Measurements from ENCODE around the gene CCDC39. TPM values are rescaled to one million over a fixed set of nuclear protein-coding genes. Genes with fewer than 3 reads are reported as not detected.

CCDC39 gene
- total and polyA plus RNA-seq, 12 donors = 0.08 to 0.37 (median 0.13) TPM; not detected in 9

DNA sequence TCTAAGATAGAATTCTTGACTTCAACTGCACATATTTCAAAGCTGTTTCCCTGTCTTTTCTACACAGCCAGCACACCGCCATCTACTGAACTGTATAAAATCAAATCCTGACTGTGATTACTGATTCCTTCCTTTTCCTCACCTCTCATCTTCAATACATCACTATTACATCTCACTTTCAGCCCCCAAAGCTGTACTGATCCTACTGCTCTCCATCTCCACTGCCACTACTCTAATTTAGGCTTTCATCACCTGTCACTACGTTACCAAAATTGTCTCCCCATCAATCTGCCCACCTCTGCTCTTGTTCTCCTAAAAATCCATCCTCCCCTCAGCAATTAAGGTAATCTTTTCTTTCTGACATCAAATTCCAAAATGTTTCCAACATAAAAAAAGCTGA lies 4.5 kb upstream of the CCDC39 start:
- no peak overlapping the region for H3K27ac ChIP-seq
- DNase-seq = no peak
- H3K9me3 ChIP-seq (replicated peaks in 1 of 3) = no peaks in the 10 kb centered on the region
- TF ChIP-seq CTCF (IDR thresholded peaks at IDR 0.05) (no peak), POLR2A (IDR thresholded peaks at IDR 0.05) (no peak)
- 71 to 81% (median 74%) methylated on average over 2 of the region's 2 CpGs for WGBS, 4 donors
- intact Hi-C loops (cut with DNase I) = no loop called here
- no peaks in the 10 kb centered on the region for H3K36me3 ChIP-seq (replicated peaks in 1 of 2)
- no peak overlapping the region for H3K4me3 ChIP-seq
- peaks cover 7 to 15% of the 10 kb centered on the region in 2 donors for H3K4me1 ChIP-seq (replicated peaks in 1 of 2)
- H3K27me3 ChIP-seq = peaks cover 5% of the 10 kb centered on the region

- Histone ChIP-seq H3K4me1 (replicated peaks in 1 of 2) (peaks cover 7 to 19% of the 10 kb centered on the region in 2 donors), H3K27me3 (peaks cover 5% of the 10 kb centered on the region), H3K9me3 (replicated peaks in 1 of 3) (no peaks in the 10 kb centered on the region), H3K27ac (peak overlapping the region in 1 of 5 donors; percentile 30), H3K4me3 (peak overlapping the region in 2 of 4 donors; percentile 60 to 66), H3K36me3 (replicated peaks in 1 of 2) (no peaks in the 10 kb centered on the region)
- peak in 4 of 6 experiments; percentile 18 to 38 (median 27) for TF ChIP-seq CTCF (IDR thresholded peaks at IDR 0.05)
- no peak for TF ChIP-seq POLR2A (IDR thresholded peaks at IDR 0.05)
- DNase-seq = peak in 2 of 7 donors; percentile 11 to 17
- WGBS, 4 donors = 1 to 2% (median 2%) methylated on average over 7 of the region's 7 CpGs
- intact Hi-C loops (cut with DNase I) = no loop called here
Observed at GRCh38 chr3:180680097-180680430, 775 bp upstream of the CCDC39 start.

DNA sequence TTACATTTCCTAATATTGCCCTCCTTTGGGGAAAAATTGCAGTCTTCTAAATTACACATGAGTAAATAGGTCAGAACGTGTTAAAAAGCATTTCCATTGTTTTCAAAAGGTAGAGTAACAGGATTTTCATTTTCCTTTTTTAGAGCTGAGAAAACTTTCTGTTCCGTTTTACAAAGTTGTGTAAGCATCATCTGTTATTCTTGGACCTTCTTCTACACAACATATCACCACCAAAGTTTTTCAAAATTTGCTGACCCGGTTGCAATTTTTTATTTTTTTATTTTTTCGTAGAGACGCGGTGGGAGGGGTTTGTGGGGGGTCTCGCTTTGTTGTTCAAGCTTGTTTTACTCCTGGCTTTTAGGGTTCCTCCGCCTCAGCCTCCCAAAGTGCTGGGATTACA lies 1.1 kb downstream of the CCDC39 start:
- 16 to 21% (median 18%) methylated on average over 8 of the region's 8 CpGs for WGBS, 4 donors
- TF ChIP-seq CTCF (IDR thresholded peaks at IDR 0.05) (no peak), POLR2A (IDR thresholded peaks at IDR 0.05) (no peak)
- no peak overlapping the region for H3K4me3 ChIP-seq

GRCh38 chr3:180661444-180661843 lies 17.8 kb downstream of the CCDC39 start:
- no peak for TF ChIP-seq CTCF (IDR thresholded peaks at IDR 0.05)
- TF ChIP-seq POLR2A (IDR thresholded peaks at IDR 0.05) = no peak
- Histone ChIP-seq H3K27me3 (no peaks in the 10 kb centered on the region), H3K27ac (no peak overlapping the region), H3K4me3 (no peak overlapping the region), H3K36me3 (replicated peaks in 1 of 2) (no peaks in the 10 kb centered on the region), H3K9me3 (replicated peaks in 1 of 3) (no peaks in the 10 kb centered on the region), H3K4me1 (replicated peaks in 1 of 2) (no peaks in the 10 kb centered on the region)
- intact Hi-C loops (cut with DNase I) = no loop called here
- WGBS, 4 donors = 47 to 56% (median 50%) methylated on average over 2 of the region's 2 CpGs
- no peak for DNase-seq

More for the DNA sequence above, 1.1 kb downstream of the CCDC39 start:
- intact Hi-C loops (cut with DNase I) = no loop called here
- Histone ChIP-seq H3K27ac (no peak overlapping the region), H3K36me3 (replicated peaks in 1 of 2) (no peaks in the 10 kb centered on the region), H3K27me3 (peaks cover 5% of the 10 kb centered on the region), H3K4me1 (replicated peaks in 1 of 2) (peaks cover 7 to 19% of the 10 kb centered on the region in 2 donors), H3K9me3 (replicated peaks in 1 of 3) (no peaks in the 10 kb centered on the region)
- no peak for DNase-seq

Data from adrenal gland (tissue), 12 donors.